Prostate gland (tissue), 2 donors: ENCODE data around the gene TNFSF4.

Source experiments
- POLR2A ChIP-seq: fragments of 450-650 bp; IDR thresholded peaks from one replicate; pipeline ENCODE4 v1.6.1; 2016; ENCODE audit warnings: antibody characterized with exemption, mild to moderate bottlenecking
- POLR2AphosphoS5 ChIP-seq: sonication (generic); formaldehyde crosslinking; IDR thresholded peaks from one replicate; pipeline ENCODE4 v1.6.1; 2017; ENCODE audit warnings: antibody characterized with exemption
- TF ChIP-seq, protein P1 (sequence below), 4 experiments: fragments of 200-600 bp in 2 of 4; fragments of 450-650 bp in 2 of 4; sonication (generic) in 2 of 4; IDR thresholded peaks; 1 replicate in 3 of 4; 2 replicates in 1 of 4; pipeline ENCODE4 v1.5.1; 2016 to 2019; ENCODE audit warnings: antibody characterized with exemption in 4 of 4, mild to moderate bottlenecking in 2 of 4, moderate library complexity in 2 of 4

DNA sequence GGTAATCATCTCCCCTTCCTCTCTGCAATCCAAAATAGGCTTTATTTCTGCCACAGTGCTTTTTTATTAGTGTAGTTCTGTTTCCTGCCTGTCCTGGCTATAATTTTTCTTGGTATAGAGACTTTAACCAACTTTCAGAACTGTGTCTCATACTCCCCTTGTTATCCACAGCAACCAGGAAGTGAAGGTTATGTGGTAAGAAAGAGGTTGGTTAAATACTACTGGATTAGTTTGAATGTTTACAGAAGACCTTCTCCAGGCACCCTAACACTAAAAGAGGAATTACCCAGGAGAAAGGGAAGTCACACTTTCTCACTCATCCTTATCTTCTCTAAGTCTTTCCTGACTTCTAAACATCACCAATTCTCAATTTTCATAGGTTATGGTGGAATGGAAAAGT lies 17.8 kb upstream of the TNFSF4 start:
- TF ChIP-seq, protein P1, sequence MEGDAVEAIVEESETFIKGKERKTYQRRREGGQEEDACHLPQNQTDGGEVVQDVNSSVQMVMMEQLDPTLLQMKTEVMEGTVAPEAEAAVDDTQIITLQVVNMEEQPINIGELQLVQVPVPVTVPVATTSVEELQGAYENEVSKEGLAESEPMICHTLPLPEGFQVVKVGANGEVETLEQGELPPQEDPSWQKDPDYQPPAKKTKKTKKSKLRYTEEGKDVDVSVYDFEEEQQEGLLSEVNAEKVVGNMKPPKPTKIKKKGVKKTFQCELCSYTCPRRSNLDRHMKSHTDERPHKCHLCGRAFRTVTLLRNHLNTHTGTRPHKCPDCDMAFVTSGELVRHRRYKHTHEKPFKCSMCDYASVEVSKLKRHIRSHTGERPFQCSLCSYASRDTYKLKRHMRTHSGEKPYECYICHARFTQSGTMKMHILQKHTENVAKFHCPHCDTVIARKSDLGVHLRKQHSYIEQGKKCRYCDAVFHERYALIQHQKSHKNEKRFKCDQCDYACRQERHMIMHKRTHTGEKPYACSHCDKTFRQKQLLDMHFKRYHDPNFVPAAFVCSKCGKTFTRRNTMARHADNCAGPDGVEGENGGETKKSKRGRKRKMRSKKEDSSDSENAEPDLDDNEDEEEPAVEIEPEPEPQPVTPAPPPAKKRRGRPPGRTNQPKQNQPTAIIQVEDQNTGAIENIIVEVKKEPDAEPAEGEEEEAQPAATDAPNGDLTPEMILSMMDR (IDR thresholded peaks at IDR 0.05), result no peak
- TF ChIP-seq POLR2AphosphoS5 (no peak), POLR2A (no peak)
